GM21423 (cell line): ENCODE data around the gene GLUL.

Experiments
- ATAC-seq: cut with Tn5 transposase; IDR thresholded peaks from one replicate; pipeline ENCODE4 v1.9.1; 2021; ENCODE audit warnings: mild to moderate bottlenecking, moderate library complexity; ENCODE audit not compliant: unreplicated experiment

The GLUL gene

GRCh38 chr1:182332261-182333060 is 59.1 kb downstream of the GLUL start:
- no peak for ATAC-seq
